ENCODE results near the gene IRGM. TPM values are rescaled to one million over a fixed set of nuclear protein-coding genes. Genes with fewer than 3 reads are reported as not detected.
"Not testable (repeated sequence)": the region's sequence is repeated elsewhere in the genome, so short reads cannot be mapped to it uniquely, and the experiment has no call there.

The IRGM gene
- total and polyA plus RNA-seq, 3 experiments from 2014 or later, result 0.53 to 4.0 (median 1.1) TPM

- H3K4me1 Mint-ChIP-seq; POLR2A ChIA-PET; CTCF ChIA-PET; H3K27ac ChIP-seq (ENCODE audit: low read depth, low read length); H3K4me3 ChIP-seq (ENCODE audit: low read length); H3K36me3 Mint-ChIP-seq; DNase-seq; H3K27ac Mint-ChIP-seq; H3K27me3 ChIP-seq (ENCODE audit: insufficient read depth, low read length, poor library complexity, severe bottlenecking); H3K4me3 Mint-ChIP-seq; H3K4me1 ChIP-seq (ENCODE audit: insufficient read depth, low read length); H3K9me3 ChIP-seq (ENCODE audit: low read length); H3K27me3 Mint-ChIP-seq; H3K36me3 ChIP-seq (ENCODE audit: insufficient read depth, low read length): not testable (repeated sequence)
- peaks cover 23 to 31% (median 30%) of the 10 kb centered on the region in 5 donors for H3K9me3 Mint-ChIP-seq
These were observed 14.5 kb upstream of the IRGM start for GRCh38 chr5:150831821-150832220.

GRCh38 chr5:150836064-150836463 lies 10.3 kb upstream of the IRGM start:
- Mint-ChIP-seq H3K36me3 (no peaks in the 10 kb centered on the region), H3K4me3 (no peak overlapping the region), H3K27ac (no peak overlapping the region), H3K27me3 (peaks cover 9 to 26% of the 10 kb centered on the region in 2 donors), H3K4me1 (no peaks in the 10 kb centered on the region), H3K9me3 (peaks cover 7 to 13% (median 12%) of the 10 kb centered on the region in 5 donors)
- H3K4me1 ChIP-seq (ENCODE audit: insufficient read depth, low read length), result no peaks in the 10 kb centered on the region
- no peak overlapping the region for H3K27ac ChIP-seq (ENCODE audit: low read depth, low read length)
- H3K36me3 ChIP-seq (ENCODE audit: insufficient read depth, low read length), result no peaks in the 10 kb centered on the region
- ChIA-PET CTCF (interaction anchor here (0.8 kb wide), 1 partner anchor 10 kb away, joined by 3 read pairs; the partner anchor contains the start of gene IRGM), POLR2A (no interaction called here)
- DNase-seq, result no peak
- no peaks in the 10 kb centered on the region for H3K9me3 ChIP-seq (ENCODE audit: low read length)
- no peaks in the 10 kb centered on the region for H3K27me3 ChIP-seq (ENCODE audit: insufficient read depth, low read length, poor library complexity, severe bottlenecking)
- H3K4me3 ChIP-seq (ENCODE audit: low read length), result no peak overlapping the region

GRCh38 chr5:150836703-150837102 lies 9.6 kb upstream of the IRGM start:
- H3K27me3 ChIP-seq (ENCODE audit: insufficient read depth, low read length, poor library complexity, severe bottlenecking), result no peaks in the 10 kb centered on the region
- H3K4me3 ChIP-seq (ENCODE audit: low read length), result no peak overlapping the region
- Mint-ChIP-seq H3K4me1 (no peaks in the 10 kb centered on the region), H3K27ac (no peak overlapping the region), H3K4me3 (no peak overlapping the region), H3K9me3 (peaks cover 3 to 10% (median 8%) of the 10 kb centered on the region in 5 donors), H3K27me3 (peaks cover 9 to 30% of the 10 kb centered on the region in 2 donors), H3K36me3 (no peaks in the 10 kb centered on the region)
- ChIA-PET POLR2A (no interaction called here), CTCF (interaction anchor here (0.8 kb wide), 1 partner anchor 10 kb away, joined by 3 read pairs; the partner anchor contains the start of gene IRGM)
- no peaks in the 10 kb centered on the region for H3K9me3 ChIP-seq (ENCODE audit: low read length)
- no peaks in the 10 kb centered on the region for H3K4me1 ChIP-seq (ENCODE audit: insufficient read depth, low read length)
- no peak for DNase-seq
- no peak overlapping the region for H3K27ac ChIP-seq (ENCODE audit: low read depth, low read length)
- H3K36me3 ChIP-seq (ENCODE audit: insufficient read depth, low read length), result no peaks in the 10 kb centered on the region

GRCh38 chr5:150845185-150845859 lies 999 bp upstream of the IRGM start:
- H3K27ac ChIP-seq (ENCODE audit: low read depth, low read length); H3K9me3 ChIP-seq (ENCODE audit: low read length): not testable (repeated sequence)

GRCh38 chr5:150846654-150847333 lies 473 bp downstream of the IRGM start:
- ChIA-PET POLR2A (interaction anchor here (0.5 to 1.8 kb wide), 6 partner anchors 45 to 146 kb away, joined by 3 to 14 read pairs (median 6); partner anchors contain the start of genes DCTN4 and RBM22), CTCF (interaction anchor here (0.6 to 4.5 kb wide), 30 partner anchors 8 to 609 kb away, joined by 3 to 78 read pairs (median 4); partner anchors contain the start of genes DCTN4, RBM22 and SMIM3)
- peaks cover 23 to 29% (median 28%) of the 10 kb centered on the region in 3 donors for H3K4me1 Mint-ChIP-seq
- Histone ChIP-seq H3K36me3 (ENCODE audit: insufficient read depth, low read length) (no peaks in the 10 kb centered on the region), H3K27me3 (ENCODE audit: insufficient read depth, low read length, poor library complexity, severe bottlenecking) (no peaks in the 10 kb centered on the region), H3K4me3 (ENCODE audit: low read length) (peak overlapping the region; percentile 9), H3K9me3 (ENCODE audit: low read length) (no peaks in the 10 kb centered on the region), H3K4me1 (ENCODE audit: insufficient read depth, low read length) (no peaks in the 10 kb centered on the region), H3K27ac (ENCODE audit: low read depth, low read length) (no peak overlapping the region)
- peak overlapping the region; percentile 62 to 97 (median 93) for H3K27ac Mint-ChIP-seq
- no peaks in the 10 kb centered on the region for H3K36me3 Mint-ChIP-seq
- H3K4me3 Mint-ChIP-seq, result peak overlapping the region; percentile 56 to 92 (median 89)
- DNase-seq, result peak; percentile 32 to 76 (median 71)
- no peaks in the 10 kb centered on the region for H3K9me3 Mint-ChIP-seq
- peaks cover 0 to 2% of the 10 kb centered on the region in 2 donors for H3K27me3 Mint-ChIP-seq

More at GRCh38 chr5:150845185-150845859, 999 bp upstream of the IRGM start:
- not testable (repeated sequence) for H3K36me3 ChIP-seq (ENCODE audit: insufficient read depth, low read length); H3K9me3 Mint-ChIP-seq; H3K36me3 Mint-ChIP-seq; H3K4me1 ChIP-seq (ENCODE audit: insufficient read depth, low read length); H3K4me3 Mint-ChIP-seq; DNase-seq; H3K27ac Mint-ChIP-seq; H3K4me3 ChIP-seq (ENCODE audit: low read length); H3K27me3 ChIP-seq (ENCODE audit: insufficient read depth, low read length, poor library complexity, severe bottlenecking)
- peaks cover 2 to 10% of the 10 kb centered on the region in 2 donors for H3K27me3 Mint-ChIP-seq
- ChIA-PET CTCF (interaction anchor here (2.0 to 4.5 kb wide), 6 partner anchors 40 to 286 kb away, joined by 12 to 78 read pairs (median 24); partner anchors contain the start of gene RBM22), POLR2A (interaction anchor here (1.8 kb wide), 1 partner anchor 145 kb away, joined by 14 read pairs; the partner anchor contains the start of gene RBM22)
- peaks cover 23 to 28% (median 24%) of the 10 kb centered on the region in 3 donors for H3K4me1 Mint-ChIP-seq

GRCh38 chr5:150847334-150847695 lies 994 bp downstream of the IRGM start:
- Histone ChIP-seq H3K36me3 (ENCODE audit: insufficient read depth, low read length) (no peaks in the 10 kb centered on the region), H3K27me3 (ENCODE audit: insufficient read depth, low read length, poor library complexity, severe bottlenecking) (no peaks in the 10 kb centered on the region), H3K27ac (ENCODE audit: low read depth, low read length) (no peak overlapping the region), H3K4me3 (ENCODE audit: low read length) (no peak overlapping the region), H3K4me1 (ENCODE audit: insufficient read depth, low read length) (no peaks in the 10 kb centered on the region), H3K9me3 (ENCODE audit: low read length) (no peaks in the 10 kb centered on the region)
- H3K4me3 Mint-ChIP-seq, result peak overlapping the region; percentile 56 to 92 (median 89)
- H3K9me3 Mint-ChIP-seq, result no peaks in the 10 kb centered on the region
- ChIA-PET POLR2A (interaction anchor here (0.9 to 1.8 kb wide), 5 partner anchors 46 to 147 kb away, joined by 3 to 14 read pairs (median 9); partner anchors contain the start of genes DCTN4 and RBM22), CTCF (interaction anchor here (0.9 to 4.5 kb wide), 21 partner anchors 11 to 610 kb away, joined by 3 to 78 read pairs (median 5); partner anchors contain the start of genes DCTN4, RBM22 and SMIM3)
- peaks cover 23 to 30% (median 28%) of the 10 kb centered on the region in 3 donors for H3K4me1 Mint-ChIP-seq
- peak overlapping the region in 5 of 8 donors; percentile 38 to 96 (median 73) for H3K27ac Mint-ChIP-seq
- no peaks in the 10 kb centered on the region for H3K36me3 Mint-ChIP-seq
- peaks cover 0 to 2% of the 10 kb centered on the region in 2 donors for H3K27me3 Mint-ChIP-seq
- DNase-seq, result no peak

- DNase-seq, result no peak
- CTCF ChIA-PET, result interaction anchor here (1.0 to 4.5 kb wide), 4 partner anchors 47 to 289 kb away, joined by 3 to 78 read pairs (median 28); partner anchors contain the start of gene DCTN4
- H3K4me1 ChIP-seq (ENCODE audit: insufficient read depth, low read length), result no peaks in the 10 kb centered on the region
- POLR2A ChIA-PET, result no interaction called here
- H3K4me3 Mint-ChIP-seq, result no peak overlapping the region
- H3K27me3 Mint-ChIP-seq, result no peaks in the 10 kb centered on the region
- H3K9me3 ChIP-seq (ENCODE audit: low read length), result no peaks in the 10 kb centered on the region
- no peak overlapping the region for H3K27ac ChIP-seq (ENCODE audit: low read depth, low read length)
- H3K36me3 ChIP-seq (ENCODE audit: insufficient read depth, low read length), result no peaks in the 10 kb centered on the region
- no peaks in the 10 kb centered on the region for H3K9me3 Mint-ChIP-seq
- H3K4me1 Mint-ChIP-seq, result peaks cover 23 to 32% (median 28%) of the 10 kb centered on the region in 3 donors
- H3K4me3 ChIP-seq (ENCODE audit: low read length), result no peak overlapping the region
- H3K27ac Mint-ChIP-seq, result no peak overlapping the region
- no peaks in the 10 kb centered on the region for H3K27me3 ChIP-seq (ENCODE audit: insufficient read depth, low read length, poor library complexity, severe bottlenecking)
- H3K36me3 Mint-ChIP-seq, result no peaks in the 10 kb centered on the region
These were observed 1.9 kb downstream of the IRGM start for GRCh38 chr5:150848271-150848670.

Data from CD8-positive, alpha-beta memory T cell (primary cell).